IPS-NIHi7 (cell line): ENCODE results near the gene CYP46A1.

ENCODE experiments used
- DNase-seq: peaks from one replicate; pipeline ENCODE4 v3.0.0; 2012; ENCODE audit warnings: mixed read lengths; ENCODE audit errors: extremely low spot score

Gene CYP46A1

GRCh38 chr14:99742509-99743487 lies 58.7 kb downstream of the CYP46A1 start:
- no peak for DNase-seq

GRCh38 chr14:99744199-99744872 lies 60.2 kb downstream of the CYP46A1 start:
- peak; percentile 77 for DNase-seq

GRCh38 chr14:99744873-99745224 lies 60.8 kb downstream of the CYP46A1 start:
- DNase-seq, result no peak

- no peak for DNase-seq
Observed at GRCh38 chr14:99745307-99745951, 61.3 kb downstream of the CYP46A1 start.

- no peak for DNase-seq
Observed at GRCh38 chr14:99747167-99747566, 63.1 kb downstream of the CYP46A1 start.

GRCh38 chr14:99747582-99748330 lies 63.7 kb downstream of the CYP46A1 start:
- DNase-seq, result no peak

GRCh38 chr14:99748529-99748928 lies 64.4 kb downstream of the CYP46A1 start:
- no peak for DNase-seq

- no peak for DNase-seq
Observed at GRCh38 chr14:99749142-99749541, 65.0 kb downstream of the CYP46A1 start.

- DNase-seq, result no peak
Observed at GRCh38 chr14:99749763-99750715, 65.9 kb downstream of the CYP46A1 start.

- DNase-seq, result no peak
Observed at GRCh38 chr14:99750746-99751450, 66.8 kb downstream of the CYP46A1 start.

GRCh38 chr14:99751539-99752485 lies 67.7 kb downstream of the CYP46A1 start:
- DNase-seq, result no peak

GRCh38 chr14:99752486-99753121 lies 68.5 kb downstream of the CYP46A1 start:
- DNase-seq, result no peak

- DNase-seq, result peak; percentile 50
Observed at GRCh38 chr14:99753225-99754140, 69.4 kb downstream of the CYP46A1 start.

- no peak for DNase-seq
Observed at GRCh38 chr14:99754141-99755067, 70.3 kb downstream of the CYP46A1 start.

- no peak for DNase-seq
Observed at GRCh38 chr14:99755068-99755405, 70.9 kb downstream of the CYP46A1 start.
